ENCODE data around the gene FBXW12. TPM values are rescaled to one million over a fixed set of nuclear protein-coding genes. Genes with fewer than 3 reads are reported as not detected.

FBXW12 gene
- total RNA-seq, 1 donor from 2014 or later, result 0.38 TPM

- Mint-ChIP-seq H3K4me3 (ENCODE audit: low read depth) (no peak overlapping the region), H3K27me3 (no peaks in the 10 kb centered on the region), H3K9me3 (ENCODE audit: low read depth) (no peaks in the 10 kb centered on the region), H3K4me1 (ENCODE audit: low read depth) (no peaks in the 10 kb centered on the region), H3K27ac (peak overlapping the region; percentile 67), H3K36me3 (ENCODE audit: insufficient read depth) (peaks cover 24% of the 10 kb centered on the region)
- DNase-seq (ENCODE audit: low spot score, unreplicated experiment), result peak; percentile 6
- no peak for TF ChIP-seq CTCF (IDR thresholded peaks at IDR 0.05; ENCODE audit: unreplicated experiment)
These were observed 34.7 kb downstream of the FBXW12 start for GRCh38 chr3:48406443-48407431.

GRCh38 chr3:48407542-48408099 lies 35.6 kb downstream of the FBXW12 start:
- H3K27me3 Mint-ChIP-seq, result no peaks in the 10 kb centered on the region
- no peaks in the 10 kb centered on the region for H3K4me1 Mint-ChIP-seq (ENCODE audit: low read depth)
- TF ChIP-seq CTCF (IDR thresholded peaks at IDR 0.05; ENCODE audit: unreplicated experiment), result no peak
- no peak for DNase-seq (ENCODE audit: low spot score, unreplicated experiment)
- H3K9me3 Mint-ChIP-seq (ENCODE audit: low read depth), result no peaks in the 10 kb centered on the region
- no peak overlapping the region for H3K4me3 Mint-ChIP-seq (ENCODE audit: low read depth)
- H3K36me3 Mint-ChIP-seq (ENCODE audit: insufficient read depth), result peaks cover 22% of the 10 kb centered on the region
- peak overlapping the region; percentile 49 for H3K27ac Mint-ChIP-seq

GRCh38 chr3:48408823-48409281 lies 36.8 kb downstream of the FBXW12 start:
- H3K4me1 Mint-ChIP-seq (ENCODE audit: low read depth), result no peaks in the 10 kb centered on the region
- no peak for TF ChIP-seq CTCF (IDR thresholded peaks at IDR 0.05; ENCODE audit: unreplicated experiment)
- no peaks in the 10 kb centered on the region for H3K27me3 Mint-ChIP-seq
- H3K9me3 Mint-ChIP-seq (ENCODE audit: low read depth), result no peaks in the 10 kb centered on the region
- no peak overlapping the region for H3K4me3 Mint-ChIP-seq (ENCODE audit: low read depth)
- peaks cover 23% of the 10 kb centered on the region for H3K36me3 Mint-ChIP-seq (ENCODE audit: insufficient read depth)
- H3K27ac Mint-ChIP-seq, result no peak overlapping the region
- peak; percentile 5 for DNase-seq (ENCODE audit: low spot score, unreplicated experiment)

- TF ChIP-seq CTCF (IDR thresholded peaks at IDR 0.05; ENCODE audit: unreplicated experiment), result no peak
- H3K4me1 Mint-ChIP-seq (ENCODE audit: low read depth), result no peaks in the 10 kb centered on the region
- peaks cover 24% of the 10 kb centered on the region for H3K36me3 Mint-ChIP-seq (ENCODE audit: insufficient read depth)
- DNase-seq (ENCODE audit: low spot score, unreplicated experiment), result no peak
- no peak overlapping the region for H3K4me3 Mint-ChIP-seq (ENCODE audit: low read depth)
- no peaks in the 10 kb centered on the region for H3K9me3 Mint-ChIP-seq (ENCODE audit: low read depth)
- H3K27me3 Mint-ChIP-seq, result no peaks in the 10 kb centered on the region
- H3K27ac Mint-ChIP-seq, result no peak overlapping the region
These were observed 37.5 kb downstream of the FBXW12 start for GRCh38 chr3:48409291-48410201.

Data from progenitor cell of endocrine pancreas (in vitro differentiated cells).